Measurements from ENCODE around the gene EWSR1. TPM values are rescaled to one million over a fixed set of nuclear protein-coding genes. Genes with fewer than 3 reads are reported as not detected.

The EWSR1 gene
- total and polyA plus RNA-seq, 2 donors = 98.6 to 143 TPM

GRCh38 chr22:29256606-29257325 is 11.3 kb upstream of the EWSR1 start:
- no peak overlapping the region for H3K4me3 ChIP-seq (ENCODE audit: low read depth, low read length)
- H3K36me3 ChIP-seq (ENCODE audit: insufficient read depth) = no peaks in the 10 kb centered on the region
- 94% methylated on average over 8 of the region's 8 CpGs for WGBS
- no peak overlapping the region for H3K27ac ChIP-seq (ENCODE audit: low read depth)
- H3K4me1 ChIP-seq (ENCODE audit: insufficient read depth) = no peaks in the 10 kb centered on the region
- DNase-seq (ENCODE audit: extremely low spot score) = no peak

GRCh38 chr22:29257751-29258181 is 10.3 kb upstream of the EWSR1 start:
- Histone ChIP-seq H3K4me1 (ENCODE audit: insufficient read depth) (no peaks in the 10 kb centered on the region), H3K4me3 (ENCODE audit: low read depth, low read length) (no peak overlapping the region), H3K36me3 (ENCODE audit: insufficient read depth) (no peaks in the 10 kb centered on the region), H3K27ac (ENCODE audit: low read depth) (no peak overlapping the region)
- 82% methylated on average over 8 of the region's 8 CpGs for WGBS
- DNase-seq (ENCODE audit: extremely low spot score) = no peak

- Histone ChIP-seq H3K27ac (ENCODE audit: low read depth) (no peak overlapping the region), H3K36me3 (ENCODE audit: insufficient read depth) (no peaks in the 10 kb centered on the region), H3K4me1 (ENCODE audit: insufficient read depth) (no peaks in the 10 kb centered on the region), H3K4me3 (ENCODE audit: low read depth, low read length) (no peak overlapping the region)
- no peak for DNase-seq (ENCODE audit: extremely low spot score)
- 90% methylated on average over 17 of the region's 17 CpGs for WGBS
Observed at GRCh38 chr22:29258407-29259252, 9.4 kb upstream of the EWSR1 start.

- H3K36me3 ChIP-seq (ENCODE audit: insufficient read depth) = no peaks in the 10 kb centered on the region
- H3K4me1 ChIP-seq (ENCODE audit: insufficient read depth) = no peaks in the 10 kb centered on the region
- no peak for DNase-seq (ENCODE audit: extremely low spot score)
- H3K27ac ChIP-seq (ENCODE audit: low read depth) = no peak overlapping the region
- 76% methylated on average over 11 of the region's 11 CpGs for WGBS
- H3K4me3 ChIP-seq (ENCODE audit: low read depth, low read length) = no peak overlapping the region
Observed at GRCh38 chr22:29259253-29259899, 8.7 kb upstream of the EWSR1 start.

- no peaks in the 10 kb centered on the region for H3K4me1 ChIP-seq (ENCODE audit: insufficient read depth)
- no peak overlapping the region for H3K27ac ChIP-seq (ENCODE audit: low read depth)
- DNase-seq (ENCODE audit: extremely low spot score) = no peak
- WGBS = 90% methylated on average over 13 of the region's 13 CpGs
- H3K36me3 ChIP-seq (ENCODE audit: insufficient read depth) = no peaks in the 10 kb centered on the region
- no peak overlapping the region for H3K4me3 ChIP-seq (ENCODE audit: low read depth, low read length)
Observed at GRCh38 chr22:29260031-29260560, 8.0 kb upstream of the EWSR1 start.

GRCh38 chr22:29260601-29261315 is 7.3 kb upstream of the EWSR1 start:
- Histone ChIP-seq H3K36me3 (ENCODE audit: insufficient read depth) (no peaks in the 10 kb centered on the region), H3K4me1 (ENCODE audit: insufficient read depth) (no peaks in the 10 kb centered on the region), H3K4me3 (ENCODE audit: low read depth, low read length) (no peak overlapping the region), H3K27ac (ENCODE audit: low read depth) (no peak overlapping the region)
- no peak for DNase-seq (ENCODE audit: extremely low spot score)
- 86% methylated on average over 17 of the region's 17 CpGs for WGBS

- Histone ChIP-seq H3K36me3 (ENCODE audit: insufficient read depth) (no peaks in the 10 kb centered on the region), H3K27ac (ENCODE audit: low read depth) (no peak overlapping the region), H3K4me3 (ENCODE audit: low read depth, low read length) (no peak overlapping the region), H3K4me1 (ENCODE audit: insufficient read depth) (no peaks in the 10 kb centered on the region)
- WGBS = 81% methylated on average over 14 of the region's 14 CpGs
- no peak for DNase-seq (ENCODE audit: extremely low spot score)
Observed at GRCh38 chr22:29263791-29264276, 4.2 kb upstream of the EWSR1 start.

GRCh38 chr22:29265305-29265704 is 2.8 kb upstream of the EWSR1 start:
- WGBS = 85% methylated on average over 7 of the region's 7 CpGs
- Histone ChIP-seq H3K4me3 (ENCODE audit: low read depth, low read length) (no peak overlapping the region), H3K27ac (ENCODE audit: low read depth) (no peak overlapping the region), H3K36me3 (ENCODE audit: insufficient read depth) (no peaks in the 10 kb centered on the region), H3K4me1 (ENCODE audit: insufficient read depth) (no peaks in the 10 kb centered on the region)
- DNase-seq (ENCODE audit: extremely low spot score) = no peak

- Histone ChIP-seq H3K36me3 (ENCODE audit: insufficient read depth) (no peaks in the 10 kb centered on the region), H3K4me1 (ENCODE audit: insufficient read depth) (no peaks in the 10 kb centered on the region), H3K4me3 (ENCODE audit: low read depth, low read length) (no peak overlapping the region), H3K27ac (ENCODE audit: low read depth) (no peak overlapping the region)
- WGBS = 54% methylated on average over 4 of the region's 4 CpGs
- DNase-seq (ENCODE audit: extremely low spot score) = no peak
Observed at GRCh38 chr22:29265929-29266328, 2.1 kb upstream of the EWSR1 start.

- H3K4me1 ChIP-seq (ENCODE audit: insufficient read depth) = no peaks in the 10 kb centered on the region
- DNase-seq (ENCODE audit: extremely low spot score) = no peak
- peak overlapping the region; percentile 82 for H3K4me3 ChIP-seq (ENCODE audit: low read depth, low read length)
- H3K36me3 ChIP-seq (ENCODE audit: insufficient read depth) = no peaks in the 10 kb centered on the region
- 19% methylated on average over 13 of the region's 13 CpGs for WGBS
- H3K27ac ChIP-seq (ENCODE audit: low read depth) = no peak overlapping the region
Observed at GRCh38 chr22:29266564-29267461, 1.3 kb upstream of the EWSR1 start.

GRCh38 chr22:29267462-29267857 is 608 bp upstream of the EWSR1 start:
- Histone ChIP-seq H3K4me1 (ENCODE audit: insufficient read depth) (no peaks in the 10 kb centered on the region), H3K27ac (ENCODE audit: low read depth) (peak overlapping the region; percentile 95), H3K4me3 (ENCODE audit: low read depth, low read length) (peak overlapping the region; percentile 82), H3K36me3 (ENCODE audit: insufficient read depth) (no peaks in the 10 kb centered on the region)
- DNase-seq (ENCODE audit: extremely low spot score) = no peak
- WGBS = 1% methylated on average over 32 of the region's 32 CpGs

- Histone ChIP-seq H3K36me3 (ENCODE audit: insufficient read depth) (no peaks in the 10 kb centered on the region), H3K4me1 (ENCODE audit: insufficient read depth) (no peaks in the 10 kb centered on the region), H3K4me3 (ENCODE audit: low read depth, low read length) (peak overlapping the region; percentile 82), H3K27ac (ENCODE audit: low read depth) (peak overlapping the region; percentile 95)
- under 1% methylated on average over 51 of the region's 51 CpGs for WGBS
- DNase-seq (ENCODE audit: extremely low spot score) = no peak
Observed at GRCh38 chr22:29268511-29269229, 602 bp downstream of the EWSR1 start.

Data from urinary bladder (tissue), 4 donors.